Suppressor macrophage treated with lipopolysaccharide for 1 hour (primary cell): Measurements from ENCODE around the gene TUBGCP2.

Source experiments
- DNase-seq, 3 donors: peaks; one replicate each; pipeline ENCODE4 v3.0.0-alpha.2; 2020 to 2022

The TUBGCP2 gene

DNA sequence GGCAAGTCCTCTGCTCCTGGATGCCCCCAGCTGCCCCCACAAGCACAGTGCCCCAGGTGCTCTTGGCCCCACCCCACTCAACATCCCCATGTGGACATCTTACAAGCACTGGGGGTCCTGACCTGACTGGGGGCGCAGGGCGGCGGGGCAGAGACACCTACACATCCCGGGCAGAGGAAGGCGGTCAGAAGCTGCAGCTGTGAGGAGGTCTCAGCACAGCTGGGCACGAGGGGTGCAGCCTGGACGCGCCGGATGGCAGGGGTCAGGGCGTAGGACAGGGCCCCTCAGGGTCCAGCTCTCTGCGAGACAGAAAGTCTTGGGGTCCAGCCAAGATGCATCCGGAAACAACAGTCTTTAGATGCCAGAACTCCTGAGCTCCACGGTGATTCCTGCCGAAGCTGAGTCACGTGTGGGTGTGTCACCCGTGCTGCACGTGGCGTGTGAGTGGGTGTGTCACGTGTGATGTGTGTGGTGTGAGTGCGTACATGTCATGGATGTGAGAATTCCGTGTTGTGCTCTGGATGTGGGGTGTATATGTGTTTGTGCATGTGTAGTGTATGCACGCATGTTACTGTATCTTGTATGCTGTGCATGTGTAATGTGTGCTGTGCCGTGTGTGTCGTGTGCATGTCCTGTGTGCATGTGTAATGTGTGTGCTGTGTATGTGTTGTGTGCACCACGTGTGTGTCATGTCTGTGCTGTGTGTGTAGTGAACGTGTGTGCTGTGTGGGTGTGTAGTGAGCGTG, 65.9 kb downstream of the TUBGCP2 start:
- no peak for DNase-seq

DNA sequence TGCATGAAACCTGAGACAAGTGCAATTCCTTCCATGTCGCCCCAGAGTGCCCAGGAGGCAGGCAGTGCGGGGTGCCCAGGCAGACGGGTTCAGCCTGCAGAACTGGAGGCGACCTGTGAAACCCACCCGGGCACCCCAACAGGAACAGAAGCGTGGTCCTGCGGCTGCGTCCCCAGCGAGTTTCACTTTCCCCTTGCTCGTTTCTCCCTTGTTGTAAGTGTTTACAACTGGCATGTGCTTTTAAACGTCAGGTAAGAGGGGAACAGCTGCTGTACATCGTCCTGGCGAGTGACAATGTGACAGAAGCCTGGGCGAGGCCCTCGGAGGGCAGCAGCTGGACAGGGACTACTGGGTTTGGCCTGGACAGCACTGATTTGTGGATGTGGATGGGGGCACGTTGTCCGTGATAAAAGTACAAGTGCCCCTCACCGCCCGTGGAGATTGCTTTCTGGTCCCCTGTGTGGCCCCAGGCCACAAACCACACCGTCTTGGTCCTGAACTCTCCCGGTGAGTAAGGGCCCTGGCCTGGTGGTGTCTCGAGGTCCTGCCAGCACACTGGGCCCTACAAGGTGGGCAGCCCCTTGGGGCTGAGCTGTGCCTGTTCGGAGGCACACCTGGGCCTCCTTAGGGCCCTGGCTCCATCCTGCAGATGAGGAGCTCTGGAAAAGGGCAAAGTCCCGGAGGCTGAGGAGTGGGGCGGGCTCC, 67.0 kb downstream of the TUBGCP2 start:
- peak in 1 of 3 donors; percentile 30 for DNase-seq

DNA sequence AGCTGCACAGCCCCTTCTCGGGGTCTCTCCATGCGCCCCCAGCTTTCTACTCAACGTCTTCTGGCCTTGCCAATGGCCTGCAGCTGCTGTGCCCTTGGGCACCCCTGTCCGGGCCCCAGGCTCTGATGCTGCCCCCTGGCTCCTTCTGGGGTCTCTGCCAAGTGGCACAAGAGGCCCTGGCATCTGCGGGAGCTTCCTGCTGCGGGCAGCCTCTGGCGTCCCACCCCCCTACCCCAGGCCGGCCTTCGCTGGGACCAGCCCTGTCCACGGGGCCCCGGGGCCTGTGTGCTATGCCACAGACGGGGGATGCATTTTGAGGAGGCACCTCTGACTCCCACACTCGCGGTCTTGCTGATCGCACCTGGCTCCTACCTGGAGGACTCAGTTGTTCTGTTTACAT, 68.7 kb downstream of the TUBGCP2 start:
- DNase-seq, result no peak

DNA sequence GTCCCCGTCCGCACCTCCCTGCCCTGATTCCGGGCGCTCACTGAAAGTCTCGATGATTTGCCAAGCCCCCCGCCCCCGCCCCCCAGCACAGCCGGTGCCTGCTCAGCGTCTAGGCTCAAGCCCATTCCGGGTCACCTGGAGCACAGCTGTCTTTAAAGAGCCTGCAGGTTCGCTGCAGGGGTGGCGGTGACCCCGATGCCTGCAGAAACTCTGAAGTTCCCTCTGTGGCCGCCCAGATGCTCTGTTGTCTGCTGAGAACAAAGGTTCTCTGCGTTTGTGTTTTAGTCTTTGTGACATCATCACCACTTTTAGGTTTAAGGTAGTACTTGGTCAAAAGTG, 70.2 kb downstream of the TUBGCP2 start:
- no peak for DNase-seq

DNA sequence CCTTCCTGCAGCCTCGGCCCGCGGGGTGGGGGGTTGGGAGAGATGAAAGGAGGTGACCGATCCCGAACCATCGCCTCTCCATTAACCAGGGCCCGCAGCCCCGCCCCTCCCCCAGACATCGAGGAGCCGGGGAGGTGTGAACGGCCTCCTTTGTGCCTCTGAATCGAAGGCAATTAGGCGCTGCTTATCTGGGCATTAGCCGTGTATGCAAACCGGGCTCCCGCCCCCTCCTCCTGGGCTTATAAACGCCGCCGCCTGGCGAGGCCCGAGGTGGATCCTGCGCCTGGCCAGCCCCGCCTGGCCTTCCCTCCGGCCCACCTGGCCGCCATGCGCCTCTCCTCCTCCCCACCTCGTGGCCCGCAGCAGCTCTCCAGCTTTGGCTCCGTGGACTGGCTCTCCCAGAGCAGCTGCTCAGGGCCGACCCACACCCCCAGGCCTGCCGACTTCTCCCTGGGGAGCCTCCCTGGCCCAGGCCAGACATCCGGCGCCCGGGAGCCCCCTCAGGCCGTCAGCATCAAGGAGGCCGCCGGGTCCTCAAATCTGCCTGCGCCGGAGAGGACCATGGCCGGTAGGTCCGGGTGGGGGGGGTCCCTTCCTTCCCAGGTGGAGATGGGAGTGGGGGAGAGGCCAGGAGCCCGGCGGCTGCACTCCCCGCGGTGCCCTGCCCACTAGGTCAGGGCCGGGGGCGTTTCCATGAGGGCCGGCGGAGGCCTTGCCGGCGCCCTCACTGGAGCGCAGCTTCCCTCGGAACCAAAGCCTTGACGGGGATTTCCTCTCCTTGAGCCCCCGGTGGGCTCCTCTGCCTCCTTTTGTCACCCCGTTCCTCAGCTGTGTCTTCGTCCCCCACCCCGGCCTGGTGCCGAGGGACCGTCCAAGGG, 70.8 kb downstream of the TUBGCP2 start, which contains the start of gene VENTX:
VENTX (plus strand) TSS at position 268 of the 878 bp plus-strand sequence; CDS start at position 328, 60 bp downstream.
- DNase-seq, result no peak

DNA sequence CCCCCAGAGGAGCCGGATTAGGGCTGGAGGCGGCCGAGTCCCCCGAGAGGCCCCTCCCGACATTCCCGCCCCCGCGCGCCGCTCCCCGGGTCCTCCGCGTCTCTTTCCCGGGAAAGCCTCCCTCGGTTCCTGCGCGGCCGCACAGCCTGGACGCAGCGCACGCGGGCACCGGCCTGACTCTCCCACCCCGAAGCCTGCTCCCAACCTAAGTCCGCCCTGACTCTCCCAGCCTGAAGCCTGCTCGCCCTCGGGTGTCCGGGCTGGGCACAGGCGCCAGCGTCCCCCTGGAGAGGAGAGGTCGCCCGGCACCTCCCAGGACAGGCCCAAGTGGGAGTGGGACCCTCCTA, 71.5 kb downstream of the TUBGCP2 start:
- no peak for DNase-seq

DNA sequence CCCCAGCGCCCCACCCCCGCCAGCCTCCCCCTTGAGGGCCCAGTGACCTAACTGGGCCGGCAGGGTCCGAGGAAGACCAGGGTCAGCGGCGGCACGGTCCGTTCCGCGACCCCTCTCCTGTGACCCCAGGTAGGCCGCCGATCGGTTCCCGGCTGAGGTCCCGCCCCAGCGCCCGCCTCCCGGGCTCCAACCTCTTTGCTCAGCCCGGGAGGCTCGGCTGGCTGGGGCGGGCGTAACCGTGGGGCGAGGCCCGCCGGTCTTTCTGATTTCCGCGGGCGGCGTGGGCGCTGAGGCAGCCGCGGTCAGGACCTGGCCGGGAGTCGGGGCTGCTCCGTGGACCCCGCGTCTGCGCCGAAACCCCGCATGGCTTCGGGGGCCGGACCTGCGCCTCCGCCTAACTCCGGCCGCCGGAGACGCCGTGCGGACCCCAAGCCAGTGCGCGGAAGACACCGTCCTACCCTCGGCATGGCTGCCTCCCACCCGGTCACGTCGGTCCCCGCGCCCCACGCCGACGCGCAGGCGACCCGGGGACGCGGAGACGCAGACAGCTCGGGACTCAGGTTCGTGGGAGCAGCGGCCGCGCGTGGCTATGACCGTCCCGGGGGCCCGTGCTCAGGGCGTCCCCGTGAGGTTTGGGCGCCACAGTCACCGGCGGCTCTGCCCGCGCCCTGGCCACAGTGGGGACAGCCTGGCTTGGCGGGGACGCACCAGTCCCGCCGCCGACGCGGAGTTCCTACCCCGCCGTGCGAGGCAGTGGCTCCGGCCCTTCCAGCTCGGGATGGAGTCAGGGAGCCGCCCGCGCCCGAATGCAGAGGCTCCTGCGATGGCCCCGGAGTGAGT, 72.1 kb downstream of the TUBGCP2 start:
- peak in 1 of 3 donors; percentile 48 for DNase-seq

DNA sequence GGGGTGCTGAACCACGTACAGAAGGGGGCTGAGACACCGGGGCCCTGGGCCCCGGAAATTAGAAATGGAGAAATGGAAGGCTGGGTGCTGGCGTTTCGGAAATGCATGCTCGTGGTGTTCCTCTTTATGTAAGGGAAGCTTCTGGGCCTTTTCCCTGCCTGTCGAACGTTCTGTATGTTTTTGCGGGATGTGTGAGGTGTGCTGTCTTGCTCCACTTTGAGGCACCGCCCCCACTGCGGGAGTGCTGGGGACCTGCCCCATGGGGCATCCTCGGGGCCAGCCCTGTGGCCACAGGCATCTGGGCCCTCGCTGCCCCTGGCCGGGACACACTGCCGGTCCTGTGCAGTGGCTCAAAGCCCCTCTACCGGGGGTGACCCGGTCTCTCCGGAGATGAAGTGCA, 72.7 kb downstream of the TUBGCP2 start:
- peak; percentile 58 to 66 (median 64) for DNase-seq

DNA sequence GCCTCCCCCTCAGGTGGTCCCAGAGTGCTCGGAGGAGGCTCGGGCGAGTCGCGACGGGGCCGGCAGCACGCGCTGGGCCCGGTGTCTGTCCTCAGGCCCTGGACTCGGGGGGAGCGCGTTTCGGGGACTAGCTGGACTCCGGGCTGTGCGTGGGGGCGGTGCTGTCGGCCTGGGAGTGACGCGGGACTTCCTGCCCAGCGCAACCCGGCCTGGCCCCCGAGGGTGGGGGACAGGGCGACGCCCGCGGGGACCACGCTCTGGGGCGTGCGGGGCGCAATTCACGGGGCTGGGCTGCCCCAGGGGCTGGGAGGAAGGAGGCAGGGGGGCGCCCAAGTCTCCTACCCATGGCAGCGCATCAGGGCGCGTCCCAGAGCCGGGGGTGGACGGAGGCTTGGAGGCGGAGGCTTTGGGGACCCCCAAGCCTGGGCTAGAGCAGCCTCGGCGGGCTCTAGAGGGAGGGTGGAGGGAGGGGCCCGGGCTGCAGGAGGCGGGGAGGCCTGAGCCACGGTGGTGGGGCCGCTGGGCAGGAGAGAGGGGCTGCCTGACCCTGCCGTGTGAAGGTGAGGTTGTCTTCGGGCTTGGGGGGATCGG, 73.3 kb downstream of the TUBGCP2 start:
- DNase-seq, result peak in 1 of 3 donors; percentile 39

DNA sequence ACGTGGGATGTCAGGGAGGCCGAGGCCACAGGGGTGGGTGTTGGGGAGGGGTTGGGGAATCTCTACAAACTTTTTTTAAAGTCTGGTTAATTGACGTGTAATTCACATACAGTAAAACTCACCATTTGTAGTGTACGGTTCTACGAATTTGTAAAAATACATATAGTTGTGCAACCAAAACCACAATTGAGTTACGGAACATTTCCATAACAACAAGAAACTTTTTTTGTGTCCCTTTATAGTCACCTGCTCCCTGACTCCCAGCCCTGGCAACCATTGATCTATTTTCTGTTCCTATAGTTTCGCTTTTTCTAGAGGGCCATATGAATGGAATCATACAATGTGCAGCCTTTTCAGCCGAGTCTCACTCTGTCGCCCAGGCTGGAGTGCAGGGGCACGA, 73.9 kb downstream of the TUBGCP2 start:
- peak in 1 of 3 donors; percentile 11 for DNase-seq

DNA sequence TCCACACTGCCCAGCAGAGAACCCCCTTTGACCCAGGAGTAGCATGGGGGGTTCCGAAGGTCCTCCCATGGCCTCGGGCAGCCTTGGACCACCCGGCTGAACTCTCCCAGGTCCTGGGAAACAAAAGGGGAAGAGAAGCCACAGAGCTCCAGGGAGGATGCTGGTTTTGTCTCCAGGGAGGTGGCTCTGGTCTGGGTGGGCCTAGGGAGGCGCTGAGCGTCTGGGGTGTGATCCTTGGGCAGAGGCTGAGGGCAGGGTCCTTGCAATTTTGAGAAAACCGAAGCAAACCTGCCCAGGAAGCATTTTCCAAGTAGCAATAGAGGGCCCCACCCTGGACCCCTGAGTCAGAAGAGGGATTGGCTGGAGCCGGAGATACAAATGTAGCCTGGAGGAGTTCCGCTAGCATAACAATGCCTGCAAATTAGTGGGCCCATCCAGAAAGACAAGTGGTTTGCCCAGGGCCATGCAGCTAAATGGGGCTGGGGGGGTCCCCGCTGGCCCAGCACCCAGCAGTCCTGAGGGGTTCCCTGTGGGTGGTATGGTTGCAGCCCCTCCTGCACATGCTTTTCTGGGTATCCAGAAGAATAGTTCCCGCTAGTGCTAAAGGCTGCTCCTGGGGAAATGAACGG, 76.6 kb downstream of the TUBGCP2 start:
- DNase-seq, result no peak

DNA sequence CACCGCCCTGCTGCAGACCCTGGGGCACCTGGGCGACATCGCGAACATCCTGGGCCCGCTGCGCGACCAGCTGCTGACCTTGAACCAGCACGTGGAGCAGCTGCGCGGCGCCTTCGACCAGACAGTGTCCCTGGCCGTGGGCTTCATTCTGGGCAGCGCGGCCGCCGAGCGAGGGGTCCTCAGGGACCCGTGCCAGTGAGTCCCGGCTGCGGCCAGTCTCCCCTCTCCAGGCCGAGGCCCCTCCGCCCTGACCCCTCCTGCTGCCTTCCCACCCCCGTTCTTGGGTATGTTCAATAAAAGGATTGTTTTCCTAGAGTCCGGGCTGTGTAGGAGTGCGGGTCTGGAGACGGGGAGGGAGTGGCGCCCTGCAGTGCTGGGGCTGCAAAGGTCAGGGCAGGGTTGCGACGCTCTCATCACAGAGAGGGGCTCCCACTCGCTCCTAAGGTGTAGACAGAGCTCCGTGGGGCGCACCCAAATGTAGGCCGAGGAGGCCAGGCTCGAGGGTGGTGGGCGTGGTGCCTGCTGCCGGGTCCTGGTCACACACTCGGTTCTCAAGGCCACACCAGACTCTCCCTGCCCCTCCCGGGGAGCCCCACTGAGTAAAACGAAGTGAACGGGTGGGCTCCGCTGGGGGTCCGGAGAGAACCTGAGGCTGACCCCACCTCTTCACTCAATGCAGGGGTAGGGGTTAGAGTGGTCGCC, 77.3 kb downstream of the TUBGCP2 start:
- no peak for DNase-seq

DNA sequence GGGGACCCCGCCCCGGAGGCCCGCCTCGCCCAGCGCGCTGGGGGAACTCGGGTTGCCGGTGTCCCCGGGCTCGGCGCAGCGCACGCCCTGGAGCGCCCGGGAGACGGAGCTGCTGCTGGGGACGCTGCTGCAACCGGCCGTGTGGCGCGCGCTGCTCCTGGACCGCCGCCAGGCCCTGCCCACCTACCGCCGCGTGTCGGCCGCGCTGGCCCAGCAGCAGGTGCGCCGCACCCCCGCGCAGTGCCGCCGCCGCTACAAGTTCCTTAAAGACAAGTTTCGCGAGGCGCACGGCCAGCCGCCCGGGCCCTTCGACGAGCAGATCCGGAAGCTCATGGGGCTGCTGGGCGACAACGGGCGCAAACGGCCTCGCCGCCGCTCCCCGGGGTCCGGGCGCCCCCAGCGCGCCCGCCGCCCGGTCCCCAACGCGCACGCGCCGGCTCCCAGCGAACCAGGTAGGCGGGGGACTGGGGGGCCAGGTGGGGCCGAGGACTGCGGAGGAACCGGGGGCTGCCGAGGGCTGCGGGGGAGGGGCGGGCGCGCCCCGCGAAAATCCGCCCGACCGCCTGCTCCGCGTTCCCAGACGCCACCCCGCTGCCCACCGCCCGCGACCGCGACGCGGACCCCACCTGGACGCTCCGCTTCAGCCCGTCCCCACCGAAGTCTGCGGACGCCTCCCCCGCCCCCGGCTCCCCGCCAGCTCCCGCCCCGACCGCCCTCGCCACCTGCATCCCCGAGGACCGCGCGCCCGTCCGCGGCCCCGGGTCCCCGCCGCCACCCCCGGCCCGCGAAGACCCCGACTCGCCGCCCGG, 78.1 kb downstream of the TUBGCP2 start:
- peak; percentile 40 to 74 (median 62) for DNase-seq

DNA sequence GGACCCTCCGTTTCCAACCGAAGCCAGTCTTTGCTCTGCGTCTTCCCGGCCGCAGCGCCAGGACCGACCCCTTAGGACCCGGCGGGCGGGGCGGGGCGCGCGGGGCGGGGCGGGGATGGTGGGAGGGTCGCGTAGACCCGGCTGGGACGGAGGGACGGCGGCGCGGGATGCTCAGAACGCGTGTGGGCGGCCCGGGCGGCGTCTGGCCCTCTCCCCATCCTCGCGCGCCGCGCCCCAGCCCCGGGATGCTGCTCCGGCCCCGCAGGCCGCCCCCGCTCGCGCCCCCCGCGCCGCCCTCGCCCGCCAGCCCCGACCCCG, 78.7 kb downstream of the TUBGCP2 start, which contains the start of gene UTF1:
UTF1 (plus strand) TSS at position 174 of the 318 bp plus-strand sequence; CDS start at position 246, 72 bp downstream.
- DNase-seq, result no peak

DNA sequence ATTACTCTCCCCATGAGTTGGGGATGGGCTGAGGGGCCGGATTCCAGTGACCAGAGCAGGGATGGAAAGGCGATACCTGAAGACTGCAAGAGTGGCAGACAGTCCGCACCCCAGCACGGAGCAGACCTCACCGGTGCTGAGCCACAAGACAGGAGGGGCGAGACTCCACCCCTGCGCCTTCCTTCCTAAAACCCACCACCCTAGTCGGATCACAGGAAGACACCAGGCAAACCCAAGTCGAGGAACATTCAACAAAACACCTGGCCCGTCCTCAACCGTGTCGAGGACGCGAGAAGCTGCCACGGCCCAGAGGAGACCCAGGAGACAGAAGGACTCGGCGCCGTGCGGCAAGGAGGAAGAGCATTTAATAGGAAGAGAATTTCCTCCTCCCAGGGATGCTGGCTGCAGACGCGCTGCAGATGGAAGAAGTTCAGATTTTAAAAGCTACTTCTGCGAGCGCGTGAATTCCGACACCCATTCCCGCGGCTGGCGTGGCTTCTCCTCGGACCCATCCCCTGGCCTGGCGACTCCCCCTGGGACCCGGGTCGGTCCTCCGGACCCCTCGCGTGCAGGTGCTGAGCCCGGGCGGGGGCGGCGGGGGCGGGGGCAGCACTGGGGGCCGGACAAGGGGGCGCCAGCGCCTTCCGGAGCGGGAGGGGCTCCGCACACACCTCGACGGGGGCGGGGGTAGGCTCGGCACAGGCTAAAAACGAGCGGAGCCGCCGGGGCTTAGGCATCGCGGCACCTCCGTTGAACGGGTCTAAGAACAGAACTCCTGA, 79.2 kb downstream of the TUBGCP2 start:
- DNase-seq, result no peak
